NAMALWA (cell line): ENCODE data around the gene APOBEC3A.
"Not testable (repeated sequence)": the region's sequence is repeated elsewhere in the genome, so short reads cannot be mapped to it uniquely, and the experiment has no call there.

Experiments
- DNase-seq: peaks from one replicate; pipeline ENCODE4 v3.0.0-alpha.2; 2015; ENCODE audit warnings: low spot score

The APOBEC3A gene

DNA sequence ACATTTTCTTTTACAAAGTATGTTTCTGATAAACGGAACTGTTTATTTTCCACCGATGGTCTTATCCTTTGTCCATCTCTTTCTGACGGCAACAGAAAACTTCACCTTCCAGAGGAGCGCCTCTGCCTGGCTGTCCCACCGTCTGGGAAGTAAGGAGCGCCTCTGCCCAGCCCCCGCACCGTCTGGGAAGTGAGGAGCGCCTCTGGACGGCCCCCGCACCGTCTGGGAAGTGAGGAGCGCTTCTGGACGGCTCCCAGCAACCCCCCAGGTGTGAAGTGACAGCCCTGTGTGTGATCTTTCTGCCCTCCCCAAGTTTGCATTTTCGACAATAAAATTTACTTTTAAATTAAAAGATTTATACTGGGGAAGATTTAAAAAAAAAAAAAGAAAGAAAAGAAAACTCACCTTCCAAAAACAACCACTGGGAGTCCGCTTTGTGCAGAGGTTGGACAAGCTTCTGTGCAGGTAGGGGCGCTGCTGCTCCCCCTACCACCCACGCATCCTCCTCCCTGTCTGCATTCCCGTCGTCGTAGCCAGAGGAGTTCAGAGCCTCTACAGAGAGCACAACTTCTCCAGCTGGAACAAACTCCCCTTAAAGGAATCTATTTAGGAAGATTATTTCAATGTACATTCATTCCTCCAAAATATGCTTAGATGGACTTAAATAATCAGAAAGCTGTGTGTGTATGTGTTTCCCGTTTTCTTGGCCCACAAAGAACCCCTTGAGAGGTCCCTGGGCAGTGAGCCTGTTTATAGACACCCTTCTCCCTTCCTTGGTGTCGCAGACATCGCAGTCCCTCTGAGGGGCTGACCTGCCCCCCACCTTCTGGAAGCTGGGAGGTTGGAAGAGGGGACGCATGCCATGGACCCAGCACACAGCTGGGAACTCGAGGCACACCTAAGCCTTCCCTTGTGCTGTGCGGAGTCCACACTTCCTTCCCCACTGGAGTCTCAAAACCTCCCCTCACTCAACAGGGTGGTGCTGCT is 23.9 kb downstream of the APOBEC3A start:
- no peak for DNase-seq

DNA sequence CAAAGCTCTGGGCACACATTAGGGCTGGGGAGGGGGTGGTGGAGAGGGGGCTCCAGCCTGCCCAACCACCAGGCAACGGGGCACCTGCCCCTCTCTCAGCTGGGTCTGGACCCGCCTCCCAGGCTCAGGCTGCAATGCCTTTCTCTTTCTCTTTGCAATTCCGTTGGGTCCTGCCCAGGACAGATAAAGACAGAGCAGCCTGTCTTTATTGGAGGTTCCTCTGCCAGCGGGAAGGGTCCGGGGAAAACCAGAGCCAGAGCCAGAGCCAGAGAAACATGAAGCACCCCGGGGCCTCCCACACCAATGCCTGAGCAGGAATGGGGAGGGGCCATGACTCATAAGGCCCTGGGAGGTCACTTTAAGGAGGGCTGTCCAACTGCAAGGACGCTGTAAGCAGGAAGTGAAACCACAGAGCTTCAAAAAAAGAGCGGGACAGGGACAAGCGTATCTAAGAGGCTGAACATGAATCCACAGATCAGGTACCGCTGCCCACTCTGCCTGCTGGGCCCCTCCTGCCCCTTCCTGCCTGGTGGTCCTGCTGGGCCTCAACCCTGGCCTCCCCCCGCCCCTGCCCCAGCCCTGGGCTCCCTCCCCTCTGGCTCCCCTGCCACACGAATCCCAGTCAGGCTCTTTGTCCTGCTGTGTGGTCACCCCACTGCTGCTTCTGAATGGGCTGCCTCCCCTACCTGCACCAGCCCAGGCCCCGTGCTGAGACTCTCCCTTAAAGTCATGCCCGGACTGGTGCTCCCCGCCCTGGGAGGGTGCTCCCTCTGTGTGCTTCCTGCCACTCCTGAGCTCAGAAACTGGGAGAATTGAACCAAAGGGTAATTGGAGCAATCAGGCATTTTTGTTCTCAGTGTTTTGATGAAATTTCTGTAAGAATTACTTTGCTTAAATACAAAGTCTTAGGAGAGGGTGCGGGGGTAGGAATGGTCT is 24.9 kb downstream of the APOBEC3A start, which contains the start of gene APOBEC3B:
APOBEC3B (plus strand) TSS at position 356 of the 936 bp plus-strand sequence; CDS start at position 463, 107 bp downstream.
- peak; percentile 50 for DNase-seq

DNA sequence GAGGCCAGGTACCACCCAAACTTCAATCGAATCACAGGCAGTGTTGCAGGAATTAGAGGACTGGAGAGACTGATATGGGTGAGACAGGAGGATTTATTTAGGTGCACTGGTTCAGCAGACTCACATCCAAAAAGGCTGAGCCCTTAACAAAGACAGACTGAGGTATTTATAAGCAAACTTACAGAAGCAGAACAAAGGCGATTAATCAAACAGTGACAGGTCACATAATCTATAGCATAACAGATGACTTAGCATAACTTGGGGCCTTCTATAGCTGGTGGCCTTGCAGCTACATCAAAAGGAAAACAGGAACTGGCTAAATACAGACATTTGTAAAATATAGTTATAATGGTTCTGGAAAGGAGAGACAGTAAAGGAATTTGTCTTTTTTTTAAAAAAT is 26.8 kb downstream of the APOBEC3A start:
- DNase-seq = peak; percentile 27

DNA sequence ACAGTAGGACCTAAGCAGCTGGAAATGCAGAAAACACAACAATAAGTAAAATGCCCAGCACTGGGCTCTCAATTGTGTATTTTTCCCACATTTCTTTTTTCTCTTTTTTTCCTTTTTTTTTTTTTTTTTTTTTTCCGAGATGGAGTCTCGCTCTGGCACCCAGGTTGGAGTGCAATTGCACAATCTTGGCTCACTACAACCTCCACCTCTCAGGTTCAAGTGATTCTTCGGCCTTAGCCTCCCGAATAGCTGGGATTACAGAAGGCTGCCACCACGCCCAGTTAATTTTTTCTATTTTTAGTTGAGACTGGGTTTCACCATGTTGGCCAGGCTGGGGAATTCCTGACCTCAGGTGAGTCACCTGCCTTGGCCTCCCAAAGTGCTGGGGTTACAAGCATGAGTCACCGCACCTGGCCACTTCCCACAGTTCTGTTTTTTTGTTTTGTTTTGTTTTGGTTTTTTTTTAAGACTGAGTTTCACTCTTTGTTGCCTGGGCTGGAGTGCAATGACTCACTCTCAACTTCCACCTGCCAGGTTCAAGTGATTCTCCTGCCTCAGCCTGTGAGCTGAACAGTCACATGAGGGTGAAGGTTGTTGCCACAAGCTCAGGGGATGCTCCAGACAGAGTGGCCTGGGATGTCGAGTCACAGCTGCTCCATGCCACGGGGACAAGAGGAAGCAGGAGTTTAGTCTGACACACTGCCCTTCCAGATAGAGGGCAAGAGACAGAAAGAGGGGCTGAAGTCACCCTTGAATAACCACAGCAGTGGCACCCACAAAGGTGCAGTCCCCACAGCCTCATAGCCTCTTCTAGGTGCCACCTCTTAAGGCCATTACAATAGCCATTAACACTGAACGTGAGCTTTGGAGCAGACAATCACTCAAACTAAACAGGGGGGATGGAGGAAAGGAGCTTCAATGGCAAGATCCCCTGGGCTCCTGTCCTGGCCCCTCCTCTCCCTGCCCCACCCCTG is 27.7 kb downstream of the APOBEC3A start:
- peak; percentile 58 for DNase-seq

DNA sequence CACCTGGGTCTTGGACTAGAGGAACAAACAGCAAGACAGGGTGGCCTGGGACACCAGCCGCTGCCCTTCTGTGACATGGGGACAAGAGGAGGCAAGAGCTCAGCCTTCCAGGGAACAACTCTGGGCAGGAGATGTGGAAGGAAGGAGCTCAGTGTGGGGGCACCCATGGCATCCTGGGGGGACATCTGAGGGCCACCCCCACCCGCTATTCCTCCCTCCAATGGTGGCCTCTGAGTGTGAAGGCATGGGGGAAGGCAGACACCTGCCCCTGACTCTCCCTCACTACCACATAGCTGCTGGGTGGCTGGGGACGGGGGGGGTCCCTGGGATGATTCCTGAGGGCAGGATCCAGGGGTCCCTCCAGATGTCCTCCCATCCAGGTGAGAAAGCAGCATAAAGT is 29.2 kb downstream of the APOBEC3A start:
- no peak for DNase-seq

DNA sequence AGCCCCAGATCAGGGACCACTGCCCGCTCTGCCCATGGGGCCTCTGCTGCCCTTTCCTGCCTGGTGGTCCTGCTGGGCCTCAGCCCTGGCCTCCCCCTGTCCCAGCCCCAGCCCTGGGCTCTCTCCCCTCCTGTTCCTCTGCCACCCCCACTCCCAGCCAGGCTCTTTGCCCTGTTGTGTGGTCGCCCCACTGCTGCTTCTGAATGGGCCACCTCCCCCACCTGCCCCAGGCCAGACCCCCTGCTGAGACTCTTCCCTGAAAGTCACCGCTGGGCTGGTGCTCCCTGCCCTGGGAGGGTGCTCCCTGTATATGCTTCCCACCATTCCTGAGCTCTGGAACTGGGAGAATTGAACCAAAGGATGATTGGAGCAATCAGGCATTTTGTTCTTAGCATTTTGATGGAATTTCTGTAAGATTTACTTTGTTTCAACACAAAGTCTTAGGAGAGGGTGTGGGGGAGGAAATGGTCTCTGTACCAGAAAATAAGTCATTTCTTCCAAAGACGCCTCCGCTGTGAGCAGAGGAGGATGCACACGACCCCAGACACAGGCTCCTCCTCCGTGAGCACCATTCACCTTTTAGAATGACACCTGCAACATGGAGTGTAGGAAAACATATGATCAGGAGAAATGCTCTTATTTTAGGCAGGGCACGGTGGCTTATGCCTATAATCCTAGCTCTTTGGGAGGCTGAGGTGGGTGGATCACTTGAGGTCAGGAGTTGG is 29.9 kb downstream of the APOBEC3A start:
- DNase-seq = no peak

DNA sequence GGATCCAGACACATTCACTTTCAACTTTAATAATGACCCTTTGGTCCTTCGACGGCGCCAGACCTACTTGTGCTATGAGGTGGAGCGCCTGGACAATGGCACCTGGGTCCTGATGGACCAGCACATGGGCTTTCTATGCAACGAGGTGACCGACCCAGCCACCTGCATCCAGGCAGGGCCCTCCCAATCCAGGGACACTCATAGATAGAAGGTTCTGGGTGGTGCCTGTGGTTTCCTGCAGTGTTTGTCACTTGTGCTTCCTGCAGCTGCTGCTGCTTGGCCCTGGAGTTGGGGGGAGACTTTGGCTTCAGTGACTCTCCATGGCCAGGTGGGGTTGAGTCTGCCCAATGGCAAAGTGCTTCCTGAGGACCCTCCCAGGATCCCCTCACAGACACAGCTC is 32.1 kb downstream of the APOBEC3A start:
- no peak for DNase-seq

DNA sequence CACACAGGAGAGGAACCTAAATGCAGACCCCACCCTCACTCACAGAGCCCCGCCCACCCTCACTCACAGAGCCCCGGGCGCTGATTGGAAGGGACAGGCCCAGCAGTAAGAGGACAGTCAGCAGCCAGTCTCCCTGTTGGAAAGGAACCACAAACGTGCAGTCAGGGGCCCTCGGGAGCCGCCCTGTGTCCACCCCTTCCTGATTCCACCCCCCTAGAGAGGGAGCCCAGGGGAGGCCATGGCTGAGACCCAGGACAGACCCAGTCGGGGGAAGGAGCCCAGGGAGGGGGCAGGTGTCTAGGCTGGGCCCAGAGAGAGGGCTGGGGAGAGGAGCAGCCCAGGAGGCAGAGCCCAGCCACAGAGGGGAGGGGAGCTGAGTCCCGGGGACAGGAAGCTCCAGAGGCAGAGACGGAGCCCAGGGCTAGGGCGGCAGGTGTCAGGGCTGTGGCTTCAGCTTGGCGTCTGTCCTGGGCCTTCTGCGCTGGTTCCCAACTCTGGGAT is 35.5 kb downstream of the APOBEC3A start:
- not testable (repeated sequence) for DNase-seq

DNA sequence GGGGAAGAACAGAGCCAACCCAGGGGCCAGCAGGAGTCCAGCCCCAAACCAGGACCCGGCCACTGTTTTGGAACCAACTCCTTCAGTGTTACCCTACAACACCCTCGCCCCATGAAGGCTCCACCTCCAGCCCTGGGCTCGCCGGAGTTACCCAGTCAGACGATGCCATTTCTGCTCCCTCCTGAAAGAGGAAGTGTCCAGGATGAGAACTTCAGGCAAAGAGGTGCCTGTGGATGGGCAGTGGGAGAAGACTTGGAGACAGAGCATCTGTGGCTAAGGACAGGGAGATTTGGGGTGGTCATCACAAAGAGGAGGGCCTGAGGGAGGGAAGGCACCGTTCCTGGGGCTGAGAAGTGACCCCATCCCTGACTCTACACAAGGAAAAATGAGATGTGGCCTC is 38.7 kb downstream of the APOBEC3A start:
- DNase-seq = no peak

DNA sequence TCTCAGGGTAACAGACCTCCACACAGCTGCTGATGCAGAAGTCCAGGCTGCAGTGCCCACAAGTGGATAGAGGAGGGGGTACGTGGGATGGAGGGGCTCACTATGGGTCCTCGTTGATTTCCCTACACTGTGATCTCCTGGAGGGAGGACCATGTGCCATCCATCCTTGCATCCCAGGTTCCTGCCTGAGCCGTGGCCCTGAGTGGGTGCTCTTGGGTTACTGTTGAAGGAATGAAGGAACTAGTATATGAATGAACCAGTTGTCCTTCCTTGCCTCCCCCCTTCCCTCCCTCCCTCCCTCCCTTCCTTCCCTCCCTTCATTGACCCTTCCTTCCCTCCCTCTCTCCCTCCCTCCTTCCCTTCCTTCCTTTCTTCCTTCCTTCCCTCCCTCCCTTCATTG is 40.1 kb downstream of the APOBEC3A start:
- DNase-seq = no peak

DNA sequence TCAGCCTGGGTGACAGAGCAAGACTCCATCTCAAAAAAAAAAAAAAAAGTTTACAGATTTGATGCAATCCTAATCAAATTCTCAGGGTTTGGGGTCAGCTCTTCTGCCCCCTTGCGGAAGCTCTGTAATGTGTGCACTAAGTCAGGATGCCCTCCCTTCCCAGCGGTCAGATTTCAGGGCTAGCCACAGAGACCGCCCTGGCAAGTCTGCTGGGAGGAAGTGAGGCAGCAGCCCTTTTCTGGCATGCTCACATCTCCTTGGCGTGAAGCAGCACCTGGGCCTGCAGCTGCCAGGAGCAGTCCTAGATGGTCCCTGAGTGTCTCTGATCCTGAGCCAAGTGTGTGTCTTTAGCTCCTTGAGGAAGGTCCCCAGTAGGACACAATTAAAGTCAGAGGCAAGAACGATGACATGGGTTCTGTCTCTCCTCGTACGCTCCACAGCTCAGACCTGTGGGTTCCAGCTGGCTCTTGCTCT is 45.8 kb downstream of the APOBEC3A start:
- peak; percentile 86 for DNase-seq

DNA sequence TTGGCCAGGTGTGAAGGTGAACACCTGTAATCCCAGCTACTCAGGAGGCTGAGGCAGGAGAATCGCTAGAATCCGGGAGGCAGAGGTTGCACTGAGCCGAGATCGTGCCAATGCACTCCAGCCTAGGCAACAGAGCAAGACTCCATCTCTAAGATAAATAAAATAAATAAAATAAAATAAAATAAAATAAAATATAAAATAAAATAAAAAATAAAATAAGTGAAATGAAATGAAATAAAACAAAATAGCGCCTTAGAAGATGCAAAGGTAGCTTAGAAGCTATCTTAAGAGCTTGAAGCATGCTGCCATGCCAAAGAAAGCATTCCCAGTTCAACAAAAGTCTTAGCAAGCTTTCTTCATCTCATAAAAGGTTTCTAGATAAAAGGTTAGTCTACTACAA is 49.8 kb downstream of the APOBEC3A start:
- DNase-seq = no peak

DNA sequence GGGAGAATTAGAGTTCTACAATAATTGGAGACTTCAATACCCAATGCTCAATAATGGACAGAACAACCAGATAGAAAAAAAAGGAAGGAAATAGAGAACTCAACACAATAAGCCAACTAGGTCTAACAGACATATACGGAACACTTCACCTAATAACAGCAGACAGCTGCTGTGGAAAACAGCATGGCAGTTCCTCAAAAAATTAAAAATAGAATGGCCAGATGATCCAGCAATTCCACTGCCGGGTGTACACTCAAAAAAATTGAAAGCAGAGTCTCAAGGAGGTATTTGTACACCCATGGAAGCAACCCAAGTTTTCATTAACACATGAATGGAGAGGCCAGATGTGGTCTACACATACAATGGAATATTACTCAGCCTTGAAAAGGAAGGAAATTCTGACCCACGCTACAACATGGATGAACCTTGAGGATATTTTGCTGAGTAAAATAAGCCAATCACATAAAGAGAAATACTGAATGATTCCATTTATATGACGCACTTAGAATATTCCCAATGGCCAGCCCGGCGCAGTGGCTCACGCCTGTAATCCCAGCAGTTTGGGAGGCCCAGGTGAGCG is 51.0 kb downstream of the APOBEC3A start:
- not testable (repeated sequence) for DNase-seq

DNA sequence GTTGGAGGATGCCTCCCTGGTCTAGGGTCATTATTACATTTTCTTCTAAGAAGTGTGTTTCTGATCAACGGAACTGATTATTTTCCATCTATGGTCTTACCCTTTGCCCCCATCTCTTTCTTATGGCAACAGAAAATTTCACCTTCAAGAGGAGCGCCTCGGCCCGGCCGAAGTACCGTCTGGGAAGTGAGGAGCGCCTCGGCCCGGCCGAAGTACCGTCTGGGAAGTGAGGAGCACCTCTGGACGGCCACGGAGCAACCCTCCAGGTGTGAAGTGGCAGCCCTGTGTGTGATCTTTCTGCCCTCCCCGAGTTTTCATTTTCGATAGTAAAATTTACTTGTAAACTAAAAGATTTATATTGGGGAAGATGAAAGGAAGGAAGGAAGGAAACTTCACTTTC is 53.5 kb downstream of the APOBEC3A start:
- no peak for DNase-seq
